Mononuclear cell (primary cell): ENCODE measurements around the gene HORMAD1. TPM values are rescaled to one million over a fixed set of nuclear protein-coding genes. Genes with fewer than 3 reads are reported as not detected.
"Not testable (repeated sequence)": the region's sequence is repeated elsewhere in the genome, so short reads cannot be mapped to it uniquely, and the experiment has no call there.

Experiments used
- H3K27me3 ChIP-seq: 2 replicates; pipeline ENCODE4 v1.6.0; 2011; ENCODE audit warnings: low read length, control low read depth; ENCODE audit not compliant: insufficient read depth
- H3K4me1 ChIP-seq: 2 replicates; pipeline ENCODE4 v1.5.1; 2011; ENCODE audit warnings: mild to moderate bottlenecking, low read length, control low read depth; ENCODE audit not compliant: insufficient read depth
- H3K4me3 ChIP-seq: 2 replicates; pipeline ENCODE4 v1.5.1; 2011; ENCODE audit warnings: mild to moderate bottlenecking, low read length, moderate library complexity
- H3K9me3 ChIP-seq: 2 replicates; pipeline ENCODE4 v1.5.1; 2011; ENCODE audit warnings: low read depth, mild to moderate bottlenecking, control low read depth, low read length
- total RNA-seq: library from RNA; depleted of rRNA; stranded (reverse); fragments of >200 nt; gene quantifications from one replicate; pipeline ENCODE4 v1.2.3, GENCODE V29; 2012

HORMAD1 gene
- total RNA-seq, result 3.3 TPM

DNA sequence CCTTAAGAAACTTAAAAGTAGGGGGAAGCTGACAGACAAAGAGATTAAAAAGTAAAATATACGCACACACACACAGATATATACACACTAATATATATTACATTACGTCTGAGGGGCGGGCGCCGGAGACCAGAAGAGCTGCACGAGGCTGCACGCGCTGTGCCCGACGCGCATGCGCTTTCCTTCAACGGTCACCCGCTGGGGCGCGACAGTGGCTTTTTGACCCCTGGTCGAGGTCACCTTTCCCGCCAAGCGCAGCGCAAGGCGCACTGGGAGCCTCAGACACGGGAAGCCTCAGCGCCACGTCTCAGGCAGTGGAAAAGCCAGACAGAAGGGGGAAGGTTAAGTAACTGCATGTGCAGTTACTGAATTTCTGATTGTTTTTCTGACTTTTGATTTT lies at the start of gene HORMAD1:
HORMAD1 (minus strand) TSS at position 193 of the 400 bp plus-strand sequence. CDS start 1,390 bp downstream, outside the sequence.
- no peaks in the 10 kb centered on the region for H3K27me3 ChIP-seq
- no peaks in the 10 kb centered on the region for H3K9me3 ChIP-seq
- no peak within 1 kb of the TSS for H3K4me3 ChIP-seq
- H3K4me1 ChIP-seq, result no peaks in the 10 kb centered on the region

DNA sequence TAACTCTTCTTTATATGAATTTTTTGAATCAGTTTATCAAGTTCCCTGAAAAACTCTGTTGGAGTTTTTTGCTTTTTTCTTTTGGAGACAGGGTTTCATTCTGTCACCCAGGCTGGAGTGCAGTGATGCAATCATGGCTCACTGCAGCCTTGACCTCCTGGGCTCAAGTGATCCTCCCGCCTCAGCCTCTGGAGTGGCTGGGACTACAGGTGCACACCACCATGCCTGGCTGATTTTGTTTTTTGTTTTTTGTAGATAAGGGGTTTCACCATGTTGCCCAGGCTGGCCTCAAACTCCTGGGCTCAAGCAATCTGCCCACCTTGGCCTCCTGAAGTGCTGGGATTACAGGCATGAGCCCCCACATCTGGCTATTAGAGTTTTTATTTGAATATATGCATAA lies 47.0 kb upstream of the HORMAD1 start:
- H3K4me1 ChIP-seq, result peaks cover 40% of the 10 kb centered on the region
- H3K9me3 ChIP-seq, H3K27me3 ChIP-seq, H3K4me3 ChIP-seq: not testable (repeated sequence)

GRCh38 chr1:150765977-150766301 lies 45.2 kb upstream of the HORMAD1 start:
- H3K27me3 ChIP-seq, H3K9me3 ChIP-seq: not testable (repeated sequence)
- Histone ChIP-seq H3K4me3 (peak overlapping the region; percentile 73), H3K4me1 (peaks cover 33% of the 10 kb centered on the region)

DNA sequence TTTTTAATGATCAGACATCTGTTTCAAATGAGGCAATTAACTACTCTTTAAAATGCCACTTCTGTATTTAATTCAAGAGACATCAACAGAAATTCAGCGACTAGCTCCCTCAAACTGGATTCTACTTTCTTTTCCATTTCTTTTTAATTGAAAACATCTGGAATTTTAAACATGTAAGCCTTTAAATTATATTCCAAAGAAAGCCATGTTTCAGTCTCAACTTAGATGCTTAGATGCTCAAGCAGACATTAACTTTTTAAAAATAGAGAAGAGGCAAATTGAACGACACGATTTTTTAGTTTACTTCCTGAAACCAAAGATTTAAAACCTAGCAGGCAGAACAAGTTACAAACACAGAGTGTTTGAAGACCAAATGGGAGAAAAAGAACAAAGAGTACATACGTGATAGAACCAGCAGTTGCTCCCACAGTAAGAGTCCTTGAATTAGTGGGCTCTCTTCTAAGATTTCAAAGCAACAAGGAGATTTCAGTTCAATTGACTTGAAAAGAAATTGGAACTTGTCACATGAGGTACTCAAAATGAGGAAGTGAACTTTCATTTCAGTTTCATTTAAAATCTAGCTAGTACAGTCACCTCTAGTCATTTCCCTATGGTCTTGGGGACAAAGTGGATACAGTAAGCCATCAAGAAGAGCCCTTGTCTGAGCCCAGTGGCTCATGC lies 44.7 kb upstream of the HORMAD1 start, which contains the start of gene CTSS:
CTSS (minus strand) TSS at position 483 of the 681 bp plus-strand sequence. CDS start 1,015 bp downstream, outside the sequence.
- Histone ChIP-seq H3K4me1 (peaks cover 33% of the 10 kb centered on the region), H3K9me3 (no peaks in the 10 kb centered on the region), H3K27me3 (no peaks in the 10 kb centered on the region), H3K4me3 (peak within 1 kb of the TSS; percentile 73)

DNA sequence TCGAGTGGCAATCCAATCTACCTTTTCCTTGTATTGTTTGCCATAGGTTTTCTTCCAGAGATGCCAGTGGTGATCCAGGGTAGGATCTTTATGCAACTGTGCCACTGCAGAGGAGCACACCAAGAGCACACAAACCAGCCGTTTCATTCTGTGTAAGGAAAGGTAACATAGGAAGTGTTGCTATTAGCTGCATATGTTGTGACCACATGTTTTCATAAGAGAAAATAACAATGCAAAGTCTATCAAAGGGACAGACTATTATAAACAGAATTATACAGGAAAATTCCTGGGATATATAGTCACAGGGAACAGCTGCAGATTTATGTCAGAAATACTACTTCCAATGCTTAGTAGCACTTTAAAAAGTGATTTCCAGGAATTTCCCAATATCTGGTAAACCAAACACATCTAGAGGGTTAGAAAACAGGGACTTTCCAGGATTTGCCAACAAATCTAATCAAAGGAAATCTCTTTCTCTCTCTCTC lies 44.0 kb upstream of the HORMAD1 start:
- Histone ChIP-seq H3K4me1 (peaks cover 37% of the 10 kb centered on the region), H3K9me3 (no peaks in the 10 kb centered on the region), H3K27me3 (no peaks in the 10 kb centered on the region), H3K4me3 (peak overlapping the region; percentile 73)

DNA sequence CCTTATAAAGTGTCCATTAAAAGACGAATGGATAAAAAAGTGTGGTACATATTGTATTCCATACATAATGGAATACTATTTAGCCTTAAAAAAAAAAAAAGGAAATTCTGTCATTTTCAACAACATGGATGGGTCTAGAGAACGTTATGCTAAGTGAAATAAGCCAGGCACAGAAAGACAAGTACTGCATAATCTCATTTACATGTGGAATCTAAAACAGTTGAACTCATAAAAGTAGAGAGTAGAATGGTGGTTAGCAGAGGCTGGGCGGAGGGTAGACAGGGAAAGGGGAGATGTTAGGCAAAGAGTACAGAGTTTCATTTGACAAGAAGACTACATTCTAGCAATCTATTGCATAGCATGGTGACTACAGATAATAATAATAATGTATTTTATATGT lies 42.3 kb upstream of the HORMAD1 start:
- Histone ChIP-seq H3K4me1 (peaks cover 50% of the 10 kb centered on the region), H3K4me3 (peak overlapping the region; percentile 73)

GRCh38 chr1:150762552-150762951 lies 41.9 kb upstream of the HORMAD1 start:
- Histone ChIP-seq H3K4me1 (peaks cover 50% of the 10 kb centered on the region), H3K27me3 (no peaks in the 10 kb centered on the region), H3K9me3 (no peaks in the 10 kb centered on the region), H3K4me3 (peak overlapping the region; percentile 73)

More for the DNA sequence above, 42.3 kb upstream of the HORMAD1 start:
- Histone ChIP-seq H3K27me3 (no peaks in the 10 kb centered on the region), H3K9me3 (no peaks in the 10 kb centered on the region)

DNA sequence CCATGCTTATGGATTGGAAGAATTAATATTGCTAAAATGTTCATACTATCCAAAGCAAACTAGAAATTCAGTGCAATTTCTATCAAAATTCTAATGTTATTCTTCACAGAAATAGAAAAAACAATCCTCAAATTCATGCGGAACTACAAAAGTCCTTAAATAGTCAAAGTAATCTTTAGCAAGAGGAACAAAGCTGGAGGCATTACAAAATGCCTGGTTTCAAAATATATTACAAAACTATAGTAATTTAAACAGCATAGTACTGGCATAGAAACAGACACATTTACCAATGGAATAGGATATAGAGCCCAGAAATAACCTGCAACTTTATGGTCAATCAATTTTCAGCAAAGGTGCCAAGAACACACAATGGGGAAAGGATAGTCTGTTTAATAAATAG lies 41.1 kb upstream of the HORMAD1 start:
- Histone ChIP-seq H3K4me1 (peaks cover 49% of the 10 kb centered on the region), H3K9me3 (no peaks in the 10 kb centered on the region), H3K4me3 (peak overlapping the region; percentile 73), H3K27me3 (no peaks in the 10 kb centered on the region)

GRCh38 chr1:150760013-150760412 lies 39.3 kb upstream of the HORMAD1 start:
- peak overlapping the region; percentile 73 for H3K4me3 ChIP-seq
- H3K9me3 ChIP-seq, result no peaks in the 10 kb centered on the region
- H3K4me1 ChIP-seq, result peaks cover 38% of the 10 kb centered on the region
- H3K27me3 ChIP-seq, result no peaks in the 10 kb centered on the region

DNA sequence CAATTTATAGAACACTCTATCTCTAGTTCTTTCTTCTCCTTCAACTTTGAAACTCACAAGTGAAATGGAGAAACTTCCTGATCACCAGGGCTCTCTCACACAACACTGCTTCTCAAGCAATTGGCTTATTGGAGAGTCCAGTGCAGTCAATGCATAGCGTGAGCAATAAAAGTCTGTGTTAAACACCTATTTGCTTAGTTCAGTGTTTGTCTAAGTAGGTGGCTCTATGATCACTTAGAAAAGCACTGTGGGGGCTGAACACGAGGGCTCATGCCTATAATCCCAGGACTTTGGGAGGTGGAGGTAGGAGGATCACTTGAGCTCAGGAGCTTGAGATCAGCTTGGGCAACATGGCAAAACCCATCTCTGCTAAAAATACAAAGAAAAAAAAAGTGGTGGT lies 32.7 kb upstream of the HORMAD1 start:
- H3K27me3 ChIP-seq, result no peaks in the 10 kb centered on the region
- H3K4me1 ChIP-seq, result peaks cover 4% of the 10 kb centered on the region
- H3K9me3 ChIP-seq, result no peaks in the 10 kb centered on the region
- no peak overlapping the region for H3K4me3 ChIP-seq

DNA sequence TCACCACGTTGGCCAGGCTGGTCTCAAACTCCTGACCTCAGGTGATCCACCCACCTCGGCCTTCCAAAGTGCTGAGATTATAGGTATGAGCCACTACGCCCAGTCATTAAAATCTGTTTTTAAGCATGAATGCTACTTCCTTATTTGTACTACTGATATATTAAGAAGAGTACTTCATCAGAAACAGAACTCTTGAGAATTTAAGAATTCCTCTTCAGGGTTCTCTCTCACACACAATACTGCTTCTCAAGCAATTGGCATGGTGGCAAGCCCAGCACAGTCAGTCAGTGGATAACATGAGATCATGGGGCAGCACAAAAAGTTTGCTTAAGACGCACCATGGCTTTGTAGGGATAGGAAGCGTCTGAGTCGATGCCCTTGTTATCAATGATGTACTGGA lies 30.7 kb upstream of the HORMAD1 start:
- Histone ChIP-seq H3K4me1 (peaks cover 3% of the 10 kb centered on the region), H3K9me3 (no peaks in the 10 kb centered on the region), H3K27me3 (no peaks in the 10 kb centered on the region), H3K4me3 (no peak overlapping the region)

DNA sequence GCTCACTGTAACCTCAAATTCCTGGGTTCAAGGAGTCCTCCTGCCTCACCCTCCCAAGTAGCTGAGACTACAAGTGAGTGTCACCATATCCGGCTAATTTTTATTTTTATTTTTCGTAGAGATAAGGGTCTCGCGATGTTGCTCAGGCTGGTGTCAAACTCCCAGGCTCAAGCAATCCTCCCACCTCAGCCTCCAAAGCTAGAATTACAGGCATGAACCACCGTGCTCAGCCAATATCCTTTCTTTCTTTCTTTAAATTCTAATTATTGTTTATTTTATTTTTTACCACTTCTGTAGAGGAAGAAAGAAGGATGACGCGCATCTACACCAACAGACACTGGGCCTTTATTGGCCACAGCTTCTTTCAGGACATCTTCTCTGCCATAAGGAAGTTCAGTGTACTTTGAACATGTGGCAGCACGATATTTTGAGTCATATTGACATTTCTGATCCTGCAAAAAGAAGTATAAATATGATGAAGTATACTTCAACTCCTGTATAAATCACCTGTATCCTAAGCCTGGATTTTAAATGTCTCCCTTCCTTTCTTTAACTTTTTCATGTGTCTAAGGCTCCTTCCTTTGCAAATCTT lies 29.1 kb upstream of the HORMAD1 start:
- peaks cover 3% of the 10 kb centered on the region for H3K4me1 ChIP-seq
- no peak overlapping the region for H3K4me3 ChIP-seq
- H3K9me3 ChIP-seq, result no peaks in the 10 kb centered on the region
- H3K27me3 ChIP-seq, result no peaks in the 10 kb centered on the region

DNA sequence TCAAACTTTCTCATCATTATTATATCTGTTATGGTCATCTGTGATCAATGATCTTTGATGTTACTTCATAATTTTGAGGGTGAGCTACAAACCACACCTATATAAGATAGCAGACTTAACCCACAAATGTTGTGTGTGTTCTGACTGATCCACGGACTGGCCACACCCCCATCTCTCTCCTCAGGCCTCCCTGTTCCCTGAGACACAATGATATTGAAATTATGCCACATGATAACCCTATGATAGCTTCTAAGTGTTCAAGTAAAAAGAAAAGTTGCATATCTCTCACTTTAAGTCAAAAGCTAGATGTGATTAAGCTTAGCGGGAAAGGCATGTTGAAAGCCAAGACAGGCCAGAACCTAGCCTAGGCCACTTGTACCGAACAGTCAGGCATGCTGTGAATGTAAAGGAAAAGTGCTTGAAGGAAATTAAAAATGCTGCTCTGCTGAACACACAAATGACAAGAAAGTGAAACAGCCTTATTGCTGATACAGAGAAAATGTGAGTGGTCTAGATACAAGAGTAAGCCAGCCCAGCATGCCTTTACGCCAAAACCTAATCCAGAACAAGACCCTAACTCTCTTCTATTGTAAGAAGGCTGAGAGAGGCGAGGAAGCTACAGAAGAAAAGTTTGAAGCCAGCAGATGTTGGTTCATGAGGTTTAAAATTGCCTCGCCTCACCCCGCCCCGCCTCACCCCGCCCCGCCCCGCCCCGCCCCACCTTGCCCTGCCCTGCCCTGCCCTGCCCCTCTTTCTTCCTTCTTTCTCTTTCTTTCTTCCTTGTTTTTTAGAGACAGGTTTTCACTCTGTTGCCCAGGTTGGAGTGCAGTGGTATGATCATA lies 28.4 kb upstream of the HORMAD1 start:
- Histone ChIP-seq H3K4me1 (peaks cover 3% of the 10 kb centered on the region), H3K27me3 (no peaks in the 10 kb centered on the region), H3K9me3 (no peaks in the 10 kb centered on the region), H3K4me3 (no peak overlapping the region)

GRCh38 chr1:150730130-150730721 lies 9.5 kb upstream of the HORMAD1 start:
- Histone ChIP-seq H3K27me3 (no peaks in the 10 kb centered on the region), H3K4me3 (no peak overlapping the region), H3K9me3 (no peaks in the 10 kb centered on the region), H3K4me1 (no peaks in the 10 kb centered on the region)

DNA sequence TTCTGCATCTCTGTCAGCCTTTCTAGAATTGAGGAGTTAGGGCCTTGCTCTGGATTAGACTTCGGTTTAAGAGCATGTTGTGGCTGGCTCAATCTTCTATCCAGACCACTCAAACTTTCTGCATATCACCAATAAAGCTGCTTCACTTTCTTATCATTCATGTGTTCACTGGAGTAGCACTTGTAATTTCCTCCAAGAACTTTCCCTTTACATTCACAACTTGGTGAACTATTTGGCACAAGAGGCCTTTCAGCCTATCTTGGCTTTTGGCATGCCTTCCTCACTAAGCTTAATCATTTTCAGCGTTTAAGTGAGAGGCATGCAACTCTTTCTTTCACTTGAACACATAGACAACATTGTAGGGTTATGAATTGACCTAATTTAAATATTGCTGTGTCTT lies 3.6 kb upstream of the HORMAD1 start:
- H3K9me3 ChIP-seq, result no peaks in the 10 kb centered on the region
- no peak overlapping the region for H3K4me3 ChIP-seq
- no peaks in the 10 kb centered on the region for H3K27me3 ChIP-seq
- H3K4me1 ChIP-seq, result no peaks in the 10 kb centered on the region
